ENCODE results near the gene LEAP2. TPM values are rescaled to one million over a fixed set of nuclear protein-coding genes. Genes with fewer than 3 reads are reported as not detected.
A peak's percentile ranks its signal among the peaks of the same experiment; 100 is the strongest.

Gene LEAP2
- total and polyA plus RNA-seq, 2 of the 8 experiments (the other 6 are each of a cell fraction or from before 2014, with no cell fraction given): 1.8 to 2.9 TPM

DNA sequence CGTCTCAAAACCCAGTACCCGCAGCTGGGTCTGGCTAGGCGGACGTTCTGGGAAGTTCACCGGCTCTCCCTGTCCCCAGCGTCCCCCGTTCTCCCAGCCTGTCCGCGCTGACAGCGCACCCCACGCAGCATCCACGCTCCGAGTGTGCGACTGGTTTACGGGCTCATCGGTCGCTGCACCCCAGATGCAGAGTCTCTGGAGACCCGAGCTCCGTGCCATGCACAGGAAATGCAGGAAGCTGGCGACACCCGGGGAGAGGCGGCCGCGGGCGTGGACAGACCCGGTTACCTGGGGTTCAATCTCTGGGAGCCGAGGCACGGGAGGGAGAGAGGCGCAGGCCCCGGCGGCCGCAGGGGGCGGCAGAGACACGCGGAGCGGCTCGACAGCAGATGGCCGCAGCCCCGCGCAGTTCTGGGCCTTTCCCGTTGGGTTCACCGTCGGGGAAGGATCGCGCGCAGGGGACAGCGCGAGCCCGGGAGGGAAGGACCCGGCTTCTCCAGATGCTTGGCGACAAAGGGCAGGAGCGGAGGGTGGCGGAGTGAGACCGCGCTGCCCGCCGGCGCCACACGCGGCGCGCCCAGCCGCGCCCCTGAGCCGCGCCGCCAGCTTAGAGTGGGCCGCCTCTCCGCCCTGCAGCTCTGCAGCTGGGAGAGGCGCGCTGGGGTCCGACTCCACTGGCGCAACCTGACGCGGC, 43.6 kb upstream of the LEAP2 start (continued):
- TF ChIP-seq CREB1 (IDR thresholded peaks at IDR 0.05) (0 out of 2 replicates have a peak, but pooled peaks have one; percentile 38), GABPA (IDR thresholded peaks at IDR 0.05; ENCODE audit: borderline replicate concordance, insufficient read depth, low read length) (0 out of 2 replicates have a peak, but pooled peaks have one; percentile 25), JUND (IDR thresholded peaks at IDR 0.05; ENCODE audit: low read length) (no peak), EP300 (IDR thresholded peaks at IDR 0.05; ENCODE audit: borderline replicate concordance in 1 of 2, low read depth in 2 of 2, low read length in 2 of 2) (peak in 1 of 2 experiments; percentile 33; a peak in 1 of 3 replicates), EZH2 (IDR thresholded peaks at IDR 0.05; ENCODE audit: low read depth, low read length, severe bottlenecking) (peak; percentile 74), TBP (IDR thresholded peaks at IDR 0.05; ENCODE audit: low read depth, low read length) (no peak), SUZ12 (IDR thresholded peaks at IDR 0.05; ENCODE audit: low read length) (peak; percentile 68; the same call in 1 of the 2 replicates)
- TF ChIP-seq, protein P1, sequence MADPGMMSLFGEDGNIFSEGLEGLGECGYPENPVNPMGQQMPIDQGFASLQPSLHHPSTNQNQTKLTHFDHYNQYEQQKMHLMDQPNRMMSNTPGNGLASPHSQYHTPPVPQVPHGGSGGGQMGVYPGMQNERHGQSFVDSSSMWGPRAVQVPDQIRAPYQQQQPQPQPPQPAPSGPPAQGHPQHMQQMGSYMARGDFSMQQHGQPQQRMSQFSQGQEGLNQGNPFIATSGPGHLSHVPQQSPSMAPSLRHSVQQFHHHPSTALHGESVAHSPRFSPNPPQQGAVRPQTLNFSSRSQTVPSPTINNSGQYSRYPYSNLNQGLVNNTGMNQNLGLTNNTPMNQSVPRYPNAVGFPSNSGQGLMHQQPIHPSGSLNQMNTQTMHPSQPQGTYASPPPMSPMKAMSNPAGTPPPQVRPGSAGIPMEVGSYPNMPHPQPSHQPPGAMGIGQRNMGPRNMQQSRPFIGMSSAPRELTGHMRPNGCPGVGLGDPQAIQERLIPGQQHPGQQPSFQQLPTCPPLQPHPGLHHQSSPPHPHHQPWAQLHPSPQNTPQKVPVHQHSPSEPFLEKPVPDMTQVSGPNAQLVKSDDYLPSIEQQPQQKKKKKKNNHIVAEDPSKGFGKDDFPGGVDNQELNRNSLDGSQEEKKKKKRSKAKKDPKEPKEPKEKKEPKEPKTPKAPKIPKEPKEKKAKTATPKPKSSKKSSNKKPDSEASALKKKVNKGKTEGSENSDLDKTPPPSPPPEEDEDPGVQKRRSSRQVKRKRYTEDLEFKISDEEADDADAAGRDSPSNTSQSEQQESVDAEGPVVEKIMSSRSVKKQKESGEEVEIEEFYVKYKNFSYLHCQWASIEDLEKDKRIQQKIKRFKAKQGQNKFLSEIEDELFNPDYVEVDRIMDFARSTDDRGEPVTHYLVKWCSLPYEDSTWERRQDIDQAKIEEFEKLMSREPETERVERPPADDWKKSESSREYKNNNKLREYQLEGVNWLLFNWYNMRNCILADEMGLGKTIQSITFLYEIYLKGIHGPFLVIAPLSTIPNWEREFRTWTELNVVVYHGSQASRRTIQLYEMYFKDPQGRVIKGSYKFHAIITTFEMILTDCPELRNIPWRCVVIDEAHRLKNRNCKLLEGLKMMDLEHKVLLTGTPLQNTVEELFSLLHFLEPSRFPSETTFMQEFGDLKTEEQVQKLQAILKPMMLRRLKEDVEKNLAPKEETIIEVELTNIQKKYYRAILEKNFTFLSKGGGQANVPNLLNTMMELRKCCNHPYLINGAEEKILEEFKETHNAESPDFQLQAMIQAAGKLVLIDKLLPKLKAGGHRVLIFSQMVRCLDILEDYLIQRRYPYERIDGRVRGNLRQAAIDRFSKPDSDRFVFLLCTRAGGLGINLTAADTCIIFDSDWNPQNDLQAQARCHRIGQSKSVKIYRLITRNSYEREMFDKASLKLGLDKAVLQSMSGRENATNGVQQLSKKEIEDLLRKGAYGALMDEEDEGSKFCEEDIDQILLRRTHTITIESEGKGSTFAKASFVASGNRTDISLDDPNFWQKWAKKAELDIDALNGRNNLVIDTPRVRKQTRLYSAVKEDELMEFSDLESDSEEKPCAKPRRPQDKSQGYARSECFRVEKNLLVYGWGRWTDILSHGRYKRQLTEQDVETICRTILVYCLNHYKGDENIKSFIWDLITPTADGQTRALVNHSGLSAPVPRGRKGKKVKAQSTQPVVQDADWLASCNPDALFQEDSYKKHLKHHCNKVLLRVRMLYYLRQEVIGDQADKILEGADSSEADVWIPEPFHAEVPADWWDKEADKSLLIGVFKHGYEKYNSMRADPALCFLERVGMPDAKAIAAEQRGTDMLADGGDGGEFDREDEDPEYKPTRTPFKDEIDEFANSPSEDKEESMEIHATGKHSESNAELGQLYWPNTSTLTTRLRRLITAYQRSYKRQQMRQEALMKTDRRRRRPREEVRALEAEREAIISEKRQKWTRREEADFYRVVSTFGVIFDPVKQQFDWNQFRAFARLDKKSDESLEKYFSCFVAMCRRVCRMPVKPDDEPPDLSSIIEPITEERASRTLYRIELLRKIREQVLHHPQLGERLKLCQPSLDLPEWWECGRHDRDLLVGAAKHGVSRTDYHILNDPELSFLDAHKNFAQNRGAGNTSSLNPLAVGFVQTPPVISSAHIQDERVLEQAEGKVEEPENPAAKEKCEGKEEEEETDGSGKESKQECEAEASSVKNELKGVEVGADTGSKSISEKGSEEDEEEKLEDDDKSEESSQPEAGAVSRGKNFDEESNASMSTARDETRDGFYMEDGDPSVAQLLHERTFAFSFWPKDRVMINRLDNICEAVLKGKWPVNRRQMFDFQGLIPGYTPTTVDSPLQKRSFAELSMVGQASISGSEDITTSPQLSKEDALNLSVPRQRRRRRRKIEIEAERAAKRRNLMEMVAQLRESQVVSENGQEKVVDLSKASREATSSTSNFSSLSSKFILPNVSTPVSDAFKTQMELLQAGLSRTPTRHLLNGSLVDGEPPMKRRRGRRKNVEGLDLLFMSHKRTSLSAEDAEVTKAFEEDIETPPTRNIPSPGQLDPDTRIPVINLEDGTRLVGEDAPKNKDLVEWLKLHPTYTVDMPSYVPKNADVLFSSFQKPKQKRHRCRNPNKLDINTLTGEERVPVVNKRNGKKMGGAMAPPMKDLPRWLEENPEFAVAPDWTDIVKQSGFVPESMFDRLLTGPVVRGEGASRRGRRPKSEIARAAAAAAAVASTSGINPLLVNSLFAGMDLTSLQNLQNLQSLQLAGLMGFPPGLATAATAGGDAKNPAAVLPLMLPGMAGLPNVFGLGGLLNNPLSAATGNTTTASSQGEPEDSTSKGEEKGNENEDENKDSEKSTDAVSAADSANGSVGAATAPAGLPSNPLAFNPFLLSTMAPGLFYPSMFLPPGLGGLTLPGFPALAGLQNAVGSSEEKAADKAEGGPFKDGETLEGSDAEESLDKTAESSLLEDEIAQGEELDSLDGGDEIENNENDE (IDR thresholded peaks at IDR 0.05; ENCODE audit: insufficient replicate concordance, low read length): no peak
- TF ChIP-seq, protein P2, sequence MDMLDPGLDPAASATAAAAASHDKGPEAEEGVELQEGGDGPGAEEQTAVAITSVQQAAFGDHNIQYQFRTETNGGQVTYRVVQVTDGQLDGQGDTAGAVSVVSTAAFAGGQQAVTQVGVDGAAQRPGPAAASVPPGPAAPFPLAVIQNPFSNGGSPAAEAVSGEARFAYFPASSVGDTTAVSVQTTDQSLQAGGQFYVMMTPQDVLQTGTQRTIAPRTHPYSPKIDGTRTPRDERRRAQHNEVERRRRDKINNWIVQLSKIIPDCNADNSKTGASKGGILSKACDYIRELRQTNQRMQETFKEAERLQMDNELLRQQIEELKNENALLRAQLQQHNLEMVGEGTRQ (IDR thresholded peaks at IDR 0.05; ENCODE audit: low read length): no peak

Data from H1 (cell line).